SK-N-SH (cell line): ENCODE measurements around the gene KIRREL1.

Experiments
- EP300 ChIP-seq, 2 experiments: IDR thresholded peaks; 2 replicates each; pipeline versions ENCODE4 v1.4.0 to v1.6.1; 2012; ENCODE audit warnings: borderline replicate concordance in 1 of 2, low read depth in 1 of 2, low read length in 1 of 2
- FOXJ3 ChIP-seq: sonication (generic); formaldehyde crosslinking; IDR thresholded peaks from 2 replicates; pipeline ENCODE4 v1.5.1; 2020; ENCODE audit warnings: mild to moderate bottlenecking, missing genetic modification reagents
- MAX ChIP-seq: IDR thresholded peaks from 2 replicates; pipeline ENCODE4 v1.4.0; 2012; ENCODE audit warnings: low read depth
- POLR2AphosphoS5 ChIP-seq: IDR thresholded peaks from 2 replicates; pipeline ENCODE4 v1.6.1; 2012; ENCODE audit warnings: low read depth, low read length
- RAD21 ChIP-seq: IDR thresholded peaks from 2 replicates; pipeline ENCODE4 v1.6.1; 2012; ENCODE audit warnings: mild to moderate bottlenecking, low read length
- SIN3A ChIP-seq: IDR thresholded peaks from 2 replicates; pipeline ENCODE4 v1.6.1; 2012; ENCODE audit warnings: low read depth, mild to moderate bottlenecking, low read length, moderate library complexity, borderline replicate concordance
- TAF1 ChIP-seq: IDR thresholded peaks from 2 replicates; pipeline ENCODE4 v1.6.1; 2012; ENCODE audit warnings: low read depth, mild to moderate bottlenecking, low read length, moderate library complexity, borderline replicate concordance
- TF ChIP-seq, protein P1 (sequence below): fragments of 200-600 bp; sonication (generic); IDR thresholded peaks from 2 replicates; pipeline ENCODE4 v1.6.1; 2017; ENCODE audit warnings: antibody characterized with exemption, mild to moderate bottlenecking, moderate library complexity

DNA sequence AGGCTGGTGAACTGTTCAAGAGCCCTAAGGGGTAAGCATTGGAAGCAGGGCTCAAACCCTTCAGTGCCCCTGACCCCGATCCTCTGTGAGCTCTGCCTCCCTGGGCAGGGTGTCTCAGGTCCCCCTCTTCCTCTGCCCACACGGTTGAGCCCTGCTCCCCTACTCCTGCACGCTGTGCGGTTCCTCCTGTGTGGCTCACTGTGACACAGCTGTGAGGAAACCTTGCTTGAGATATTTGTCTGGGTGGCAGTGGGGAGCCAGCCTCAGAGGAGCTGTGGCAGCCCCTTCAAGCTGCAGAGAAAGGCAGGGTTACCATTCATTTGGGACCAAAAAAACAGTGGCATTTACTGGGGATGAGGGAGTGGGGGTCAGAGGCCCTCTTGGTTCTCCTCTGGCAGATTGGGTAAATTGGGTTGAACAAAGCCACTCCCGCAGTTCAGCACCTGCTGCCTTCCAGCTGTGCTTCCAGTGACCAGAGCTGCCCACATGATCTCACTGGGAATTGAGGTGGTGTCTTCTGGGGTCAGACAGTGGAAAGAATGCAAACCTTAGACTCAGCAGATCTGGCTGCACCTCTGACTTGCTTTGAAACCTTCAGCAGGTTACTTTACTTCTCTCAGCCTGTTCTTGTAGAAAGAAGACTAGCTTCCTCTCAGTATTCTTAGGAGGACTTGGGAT lies 126.7 kb downstream of the KIRREL1 start:
- TF ChIP-seq EP300 (IDR thresholded peaks at IDR 0.05; ENCODE audit: borderline replicate concordance in 1 of 2, low read depth in 1 of 2, low read length in 1 of 2) (no peak), POLR2AphosphoS5 (no peak), TAF1 (no peak), RAD21 (no peak), MAX (no peak), FOXJ3 (CRISPR knock-in tag) (no peak), SIN3A (no peak)
- TF ChIP-seq, protein P1, sequence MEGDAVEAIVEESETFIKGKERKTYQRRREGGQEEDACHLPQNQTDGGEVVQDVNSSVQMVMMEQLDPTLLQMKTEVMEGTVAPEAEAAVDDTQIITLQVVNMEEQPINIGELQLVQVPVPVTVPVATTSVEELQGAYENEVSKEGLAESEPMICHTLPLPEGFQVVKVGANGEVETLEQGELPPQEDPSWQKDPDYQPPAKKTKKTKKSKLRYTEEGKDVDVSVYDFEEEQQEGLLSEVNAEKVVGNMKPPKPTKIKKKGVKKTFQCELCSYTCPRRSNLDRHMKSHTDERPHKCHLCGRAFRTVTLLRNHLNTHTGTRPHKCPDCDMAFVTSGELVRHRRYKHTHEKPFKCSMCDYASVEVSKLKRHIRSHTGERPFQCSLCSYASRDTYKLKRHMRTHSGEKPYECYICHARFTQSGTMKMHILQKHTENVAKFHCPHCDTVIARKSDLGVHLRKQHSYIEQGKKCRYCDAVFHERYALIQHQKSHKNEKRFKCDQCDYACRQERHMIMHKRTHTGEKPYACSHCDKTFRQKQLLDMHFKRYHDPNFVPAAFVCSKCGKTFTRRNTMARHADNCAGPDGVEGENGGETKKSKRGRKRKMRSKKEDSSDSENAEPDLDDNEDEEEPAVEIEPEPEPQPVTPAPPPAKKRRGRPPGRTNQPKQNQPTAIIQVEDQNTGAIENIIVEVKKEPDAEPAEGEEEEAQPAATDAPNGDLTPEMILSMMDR, result no peak
